Esophagus muscularis mucosa (tissue), 4 donors: Measurements from ENCODE around the gene GRPEL2.

ENCODE experiments used
- EP300 ChIP-seq: sonication (generic); formaldehyde crosslinking; IDR thresholded peaks from one replicate; pipeline ENCODE4 v1.6.1; 2017; ENCODE audit warnings: antibody characterized with exemption
- POLR2AphosphoS5 ChIP-seq, 2 donors: sonication (generic); formaldehyde crosslinking; IDR thresholded peaks; one replicate each; pipeline ENCODE4 v1.6.1; 2017; ENCODE audit warnings: antibody characterized with exemption in 2 of 2
- TF ChIP-seq, protein P1 (sequence below), 3 experiments: fragments of 200-600 bp in 2 of 3; fragments of 450-650 bp in 1 of 3; sonication (generic) in 2 of 3; IDR thresholded peaks; one replicate each; pipeline ENCODE4 v1.5.1; 2017 to 2019; ENCODE audit warnings: antibody characterized with exemption in 3 of 3, mild to moderate bottlenecking in 2 of 3, moderate library complexity in 1 of 3

DNA sequence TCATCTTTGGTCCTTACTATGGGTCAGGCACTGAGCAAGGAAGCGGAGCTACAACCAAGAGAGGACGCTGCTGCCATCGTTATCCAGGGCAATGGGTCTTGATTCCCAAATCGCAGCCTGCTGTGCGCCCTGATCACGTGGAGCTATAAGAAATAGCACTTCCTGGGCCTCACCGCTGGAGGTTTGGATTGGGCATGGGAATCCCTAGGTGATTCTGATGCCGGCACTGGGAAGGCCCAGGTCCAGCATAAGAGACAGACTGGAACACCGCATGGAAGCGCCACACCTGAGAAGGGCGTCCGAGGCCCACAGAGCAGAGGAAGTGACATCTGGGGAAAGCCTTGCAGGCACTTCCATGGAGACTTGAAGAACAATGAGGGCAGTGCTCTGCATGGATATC, 30.8 kb downstream of the GRPEL2 start:
- TF ChIP-seq POLR2AphosphoS5 (IDR thresholded peaks at IDR 0.05) (no peak), EP300 (no peak)
- TF ChIP-seq, protein P1, sequence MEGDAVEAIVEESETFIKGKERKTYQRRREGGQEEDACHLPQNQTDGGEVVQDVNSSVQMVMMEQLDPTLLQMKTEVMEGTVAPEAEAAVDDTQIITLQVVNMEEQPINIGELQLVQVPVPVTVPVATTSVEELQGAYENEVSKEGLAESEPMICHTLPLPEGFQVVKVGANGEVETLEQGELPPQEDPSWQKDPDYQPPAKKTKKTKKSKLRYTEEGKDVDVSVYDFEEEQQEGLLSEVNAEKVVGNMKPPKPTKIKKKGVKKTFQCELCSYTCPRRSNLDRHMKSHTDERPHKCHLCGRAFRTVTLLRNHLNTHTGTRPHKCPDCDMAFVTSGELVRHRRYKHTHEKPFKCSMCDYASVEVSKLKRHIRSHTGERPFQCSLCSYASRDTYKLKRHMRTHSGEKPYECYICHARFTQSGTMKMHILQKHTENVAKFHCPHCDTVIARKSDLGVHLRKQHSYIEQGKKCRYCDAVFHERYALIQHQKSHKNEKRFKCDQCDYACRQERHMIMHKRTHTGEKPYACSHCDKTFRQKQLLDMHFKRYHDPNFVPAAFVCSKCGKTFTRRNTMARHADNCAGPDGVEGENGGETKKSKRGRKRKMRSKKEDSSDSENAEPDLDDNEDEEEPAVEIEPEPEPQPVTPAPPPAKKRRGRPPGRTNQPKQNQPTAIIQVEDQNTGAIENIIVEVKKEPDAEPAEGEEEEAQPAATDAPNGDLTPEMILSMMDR (IDR thresholded peaks at IDR 0.05): no peak
